HFFc6 (cell line): ENCODE data around the gene LDLRAD4. TPM values are rescaled to one million over a fixed set of nuclear protein-coding genes. Genes with fewer than 3 reads are reported as not detected.

ENCODE experiments used
- DNase-seq: peaks from one replicate; pipeline ENCODE4 v3.0.0-alpha.2; 2018
- H3K27ac Mint-ChIP-seq: 2 replicates; pipeline ENCODE4 v1.8.0; 2020; ENCODE audit warnings: mild to moderate bottlenecking, mixed read lengths
- H3K27me3 Mint-ChIP-seq: 2 replicates; pipeline ENCODE4 v1.8.0; 2021; ENCODE audit warnings: mild to moderate bottlenecking, moderate library complexity, mixed read lengths; ENCODE audit not compliant: insufficient read depth
- H3K36me3 Mint-ChIP-seq: 2 replicates; pipeline ENCODE4 v1.8.0; 2021; ENCODE audit warnings: low read depth, mixed read lengths
- H3K4me1 Mint-ChIP-seq: 2 replicates; pipeline ENCODE4 v1.8.0; 2020; ENCODE audit warnings: low read depth, mixed read lengths
- H3K4me3 Mint-ChIP-seq: 2 replicates; pipeline ENCODE4 v1.8.0; 2020; ENCODE audit warnings: mild to moderate bottlenecking, moderate library complexity, mixed read lengths
- H3K9me3 Mint-ChIP-seq: 2 replicates; pipeline ENCODE4 v1.8.0; 2020; ENCODE audit warnings: mild to moderate bottlenecking, mixed read lengths
- total RNA-seq, 6 experiments: library from RNA; stranded (reverse); fragmentation: NEBNext Ultra II Directional; extraction: Animal tissue kit (Norgen Biotek cat#: 25700); gene quantifications; 2 replicates in 1 of 6; 3 replicates in 5 of 6; pipeline ENCODE4 v1.2.3, GENCODE V29; 2021
- TF ChIP-seq, protein P1 (sequence below): fragments of 200-600 bp; sonication (generic); IDR thresholded peaks from 2 replicates; pipeline ENCODE4 v1.5.0; 2021; ENCODE audit warnings: antibody characterized with exemption, mild to moderate bottlenecking

LDLRAD4 gene
- total RNA-seq, 6 experiments from 2014 or later = not detected

- peaks cover 25% of the 10 kb centered on the region for H3K9me3 Mint-ChIP-seq
- no peak overlapping the region for H3K27ac Mint-ChIP-seq
- no peak overlapping the region for H3K4me3 Mint-ChIP-seq
- no peak for DNase-seq
- TF ChIP-seq, protein P1, sequence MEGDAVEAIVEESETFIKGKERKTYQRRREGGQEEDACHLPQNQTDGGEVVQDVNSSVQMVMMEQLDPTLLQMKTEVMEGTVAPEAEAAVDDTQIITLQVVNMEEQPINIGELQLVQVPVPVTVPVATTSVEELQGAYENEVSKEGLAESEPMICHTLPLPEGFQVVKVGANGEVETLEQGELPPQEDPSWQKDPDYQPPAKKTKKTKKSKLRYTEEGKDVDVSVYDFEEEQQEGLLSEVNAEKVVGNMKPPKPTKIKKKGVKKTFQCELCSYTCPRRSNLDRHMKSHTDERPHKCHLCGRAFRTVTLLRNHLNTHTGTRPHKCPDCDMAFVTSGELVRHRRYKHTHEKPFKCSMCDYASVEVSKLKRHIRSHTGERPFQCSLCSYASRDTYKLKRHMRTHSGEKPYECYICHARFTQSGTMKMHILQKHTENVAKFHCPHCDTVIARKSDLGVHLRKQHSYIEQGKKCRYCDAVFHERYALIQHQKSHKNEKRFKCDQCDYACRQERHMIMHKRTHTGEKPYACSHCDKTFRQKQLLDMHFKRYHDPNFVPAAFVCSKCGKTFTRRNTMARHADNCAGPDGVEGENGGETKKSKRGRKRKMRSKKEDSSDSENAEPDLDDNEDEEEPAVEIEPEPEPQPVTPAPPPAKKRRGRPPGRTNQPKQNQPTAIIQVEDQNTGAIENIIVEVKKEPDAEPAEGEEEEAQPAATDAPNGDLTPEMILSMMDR = no peak
- H3K4me1 Mint-ChIP-seq = no peaks in the 10 kb centered on the region
- H3K27me3 Mint-ChIP-seq = peaks cover 4% of the 10 kb centered on the region; the same call in 1 of the 2 replicates
- no peaks in the 10 kb centered on the region for H3K36me3 Mint-ChIP-seq
Measured at GRCh38 chr18:13320096-13320495, 101.5 kb downstream of the LDLRAD4 start.

DNA sequence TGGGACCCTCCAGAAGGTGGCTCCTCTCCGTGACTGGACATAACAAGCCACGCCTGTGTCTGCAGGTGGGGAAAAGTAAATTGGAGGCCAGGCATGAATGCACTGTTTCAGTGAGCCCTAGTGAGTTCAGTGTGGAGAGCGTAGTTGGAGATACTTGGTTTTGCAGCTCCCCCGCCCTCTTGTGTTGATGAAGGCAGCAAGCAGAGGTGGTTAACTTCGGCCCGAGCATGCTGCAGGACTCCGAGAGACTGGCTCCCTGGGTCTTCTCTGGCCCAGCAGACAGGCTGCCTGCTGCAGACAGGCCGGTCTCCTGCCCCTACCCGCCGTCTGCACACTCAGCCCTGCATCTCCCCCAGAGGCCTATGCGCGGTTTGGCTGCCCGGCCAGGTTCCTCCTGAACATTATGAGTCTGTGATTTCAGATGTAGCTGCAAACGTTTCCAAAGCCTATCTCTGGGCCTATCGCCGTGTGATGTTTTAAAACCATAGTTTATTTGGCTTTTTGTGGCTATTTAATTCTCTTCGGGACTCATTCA is 102.4 kb downstream of the LDLRAD4 start:
- Mint-ChIP-seq H3K27me3 (peaks cover 4% of the 10 kb centered on the region; the same call in 1 of the 2 replicates), H3K9me3 (peaks cover 18% of the 10 kb centered on the region), H3K36me3 (no peaks in the 10 kb centered on the region), H3K27ac (no peak overlapping the region), H3K4me3 (no peak overlapping the region), H3K4me1 (no peaks in the 10 kb centered on the region)
- TF ChIP-seq, protein P1 = no peak
- DNase-seq = no peak

- Mint-ChIP-seq H3K9me3 (peaks cover 13% of the 10 kb centered on the region; the same call in 1 of the 2 replicates), H3K27ac (no peak overlapping the region), H3K36me3 (no peaks in the 10 kb centered on the region), H3K4me1 (no peaks in the 10 kb centered on the region), H3K27me3 (peaks cover 6% of the 10 kb centered on the region; the same call in 1 of the 2 replicates), H3K4me3 (no peak overlapping the region)
- TF ChIP-seq, protein P1 = no peak
- no peak for DNase-seq
Measured at GRCh38 chr18:13321923-13322322, 103.4 kb downstream of the LDLRAD4 start.

GRCh38 chr18:13323186-13323585 is 104.6 kb downstream of the LDLRAD4 start:
- H3K27me3 Mint-ChIP-seq = peaks cover 9% of the 10 kb centered on the region; the same call in 1 of the 2 replicates
- no peak overlapping the region for H3K4me3 Mint-ChIP-seq
- no peak for DNase-seq
- no peaks in the 10 kb centered on the region for H3K36me3 Mint-ChIP-seq
- TF ChIP-seq, protein P1 = no peak
- H3K27ac Mint-ChIP-seq = no peak overlapping the region
- peaks cover 16% of the 10 kb centered on the region; the same call in 1 of the 2 replicates for H3K9me3 Mint-ChIP-seq
- no peaks in the 10 kb centered on the region for H3K4me1 Mint-ChIP-seq

GRCh38 chr18:13324880-13325279 is 106.3 kb downstream of the LDLRAD4 start:
- DNase-seq = no peak
- no peaks in the 10 kb centered on the region for H3K4me1 Mint-ChIP-seq
- H3K9me3 Mint-ChIP-seq = peaks cover 17% of the 10 kb centered on the region; the same call in 1 of the 2 replicates
- TF ChIP-seq, protein P1 = no peak
- no peaks in the 10 kb centered on the region for H3K36me3 Mint-ChIP-seq
- no peak overlapping the region for H3K4me3 Mint-ChIP-seq
- peaks cover 5% of the 10 kb centered on the region; the same call in 1 of the 2 replicates for H3K27me3 Mint-ChIP-seq
- no peak overlapping the region for H3K27ac Mint-ChIP-seq
